Cardiac muscle cell (in vitro differentiated cells and primary cell): ENCODE results near the gene HSF5. TPM values are rescaled to one million over a fixed set of nuclear protein-coding genes. Genes with fewer than 3 reads are reported as not detected.

Experiments
- DNase-seq, 2 donors: peaks; one replicate each; pipeline versions ENCODE4 v3.0.0 to v3.0.0-alpha.2; 2010 to 2017; ENCODE audit warnings: low read depth in 1 of 2, low spot score in 1 of 2
- H3K27ac ChIP-seq: fragments of 200-600 bp; sonication (generic); 2 replicates; pipeline ENCODE4 v1.5.1; 2016
- H3K27me3 ChIP-seq: fragments of 200-600 bp; sonication (generic); 2 replicates; pipeline ENCODE4 v1.6.0; 2016; ENCODE audit warnings: control low read depth
- H3K36me3 ChIP-seq: fragments of 200-600 bp; sonication (generic); 2 replicates; pipeline ENCODE4 v1.5.1; 2016; ENCODE audit warnings: control low read depth
- H3K4me1 ChIP-seq: fragments of 200-600 bp; sonication (generic); 2 replicates; pipeline ENCODE4 v1.8.1; 2017; ENCODE audit warnings: low read depth, mild to moderate bottlenecking, mixed run types
- H3K4me3 ChIP-seq: fragments of 200-600 bp; sonication (generic); 2 replicates; pipeline ENCODE4 v1.5.1; 2016; ENCODE audit warnings: mild to moderate bottlenecking
- H3K9me3 ChIP-seq: fragments of 200-600 bp; sonication (generic); 2 replicates; pipeline ENCODE4 v1.5.1; 2017; ENCODE audit warnings: low read depth, mild to moderate bottlenecking, control low read depth
- CTCF ChIP-seq: IDR thresholded peaks from 2 replicates; pipeline ENCODE4 v1.5.1; 2012; ENCODE audit warnings: low read depth, mild to moderate bottlenecking, low read length
- polyA plus RNA-seq: library from polyadenylated mRNA; unstranded; fragments of >200 nt; fragmentation: Nextera tagmentation; extraction: Ambion mirVana; gene quantifications from 2 replicates; pipeline ENCODE4 v1.2.1, GENCODE V29; 2016
- total RNA-seq: library from RNA; depleted of rRNA; stranded (reverse); fragments of >200 nt; gene quantifications from 2 replicates; pipeline ENCODE4 v1.2.3, GENCODE V29; 2016

HSF5 gene
- total and polyA plus RNA-seq, 2 experiments from 2014 or later: 0.03 TPM; not detected in 1

DNA sequence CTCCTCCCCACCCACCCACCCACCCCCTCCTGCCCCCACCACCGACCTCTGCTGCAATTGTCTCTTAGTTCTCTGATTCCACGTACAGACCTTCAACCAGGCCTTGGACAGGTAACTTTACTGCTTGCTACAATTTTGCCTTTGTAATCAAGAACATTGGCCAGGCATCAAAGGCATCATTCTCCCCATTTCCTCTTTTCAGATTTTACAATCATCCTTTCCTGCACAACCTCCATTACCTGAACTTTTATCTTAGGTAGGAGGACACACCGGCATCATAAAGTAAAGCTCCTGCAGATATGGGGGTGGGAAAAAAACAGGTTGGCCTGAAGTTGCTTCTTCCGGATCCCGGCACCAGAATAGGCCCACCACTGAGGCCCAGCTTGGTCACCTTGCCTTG, 110.5 kb downstream of the HSF5 start:
- no peaks in the 10 kb centered on the region for H3K4me1 ChIP-seq
- H3K27ac ChIP-seq: no peak overlapping the region
- no peaks in the 10 kb centered on the region for H3K27me3 ChIP-seq
- TF ChIP-seq CTCF: no peak
- no peak for DNase-seq
- no peaks in the 10 kb centered on the region for H3K9me3 ChIP-seq
- no peak overlapping the region for H3K4me3 ChIP-seq
- H3K36me3 ChIP-seq: no peaks in the 10 kb centered on the region

DNA sequence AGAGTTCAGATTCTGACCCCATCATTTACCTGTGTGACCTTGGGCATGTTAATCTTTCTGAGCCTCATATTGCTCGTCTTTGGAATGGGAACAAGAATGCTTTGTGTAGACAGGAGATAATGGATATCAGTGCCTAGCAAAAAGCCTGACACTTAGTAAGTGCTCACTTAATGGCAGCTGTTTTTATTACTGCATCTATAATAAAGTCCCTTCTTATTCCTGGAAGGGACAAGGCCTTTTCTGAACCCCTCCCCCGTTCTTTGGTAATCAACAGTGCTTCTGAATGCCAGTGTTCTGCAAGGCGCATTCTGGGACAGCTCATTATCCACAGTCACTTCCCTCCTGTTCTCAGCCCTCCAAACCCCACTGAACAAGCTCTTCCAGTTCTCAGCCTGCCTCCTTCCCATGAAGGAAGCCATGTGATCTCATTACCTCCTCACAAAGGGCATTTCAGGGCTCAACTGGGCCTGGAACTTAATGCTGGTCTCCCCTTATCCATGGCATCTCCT, 111.1 kb downstream of the HSF5 start:
- no peaks in the 10 kb centered on the region for H3K27me3 ChIP-seq
- H3K9me3 ChIP-seq: no peaks in the 10 kb centered on the region
- no peaks in the 10 kb centered on the region for H3K36me3 ChIP-seq
- no peak overlapping the region for H3K27ac ChIP-seq
- TF ChIP-seq CTCF: no peak
- no peaks in the 10 kb centered on the region for H3K4me1 ChIP-seq
- no peak overlapping the region for H3K4me3 ChIP-seq
- DNase-seq: no peak

GRCh38 chr17:58376472-58377000, 111.7 kb downstream of the HSF5 start:
- Histone ChIP-seq H3K36me3 (no peaks in the 10 kb centered on the region), H3K27me3 (no peaks in the 10 kb centered on the region), H3K27ac (no peak overlapping the region), H3K9me3 (no peaks in the 10 kb centered on the region), H3K4me1 (no peaks in the 10 kb centered on the region), H3K4me3 (no peak overlapping the region)
- no peak for DNase-seq
- no peak for TF ChIP-seq CTCF

DNA sequence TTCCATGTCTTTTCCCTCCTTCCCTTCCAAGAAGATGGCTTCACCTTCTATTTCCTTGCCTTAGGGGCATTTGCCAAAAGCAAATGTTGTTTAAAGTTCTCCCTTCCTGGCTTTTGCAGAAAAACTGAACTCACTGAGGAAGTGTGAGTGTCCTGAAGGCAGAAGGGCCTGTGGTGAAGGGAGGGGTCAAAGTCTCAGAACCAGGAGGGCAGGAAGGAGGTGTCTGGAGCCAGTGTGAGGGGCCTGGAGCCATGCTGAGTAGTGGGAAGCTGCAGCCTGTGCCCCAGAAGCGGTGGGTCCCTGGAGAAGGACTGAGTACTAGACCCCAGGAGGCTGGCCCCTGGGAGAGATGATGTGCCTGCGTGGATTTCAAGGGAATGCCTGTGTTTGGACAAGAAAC, 112.4 kb downstream of the HSF5 start:
- Histone ChIP-seq H3K4me1 (no peaks in the 10 kb centered on the region), H3K27me3 (no peaks in the 10 kb centered on the region), H3K36me3 (no peaks in the 10 kb centered on the region), H3K27ac (no peak overlapping the region), H3K9me3 (no peaks in the 10 kb centered on the region), H3K4me3 (no peak overlapping the region)
- DNase-seq: no peak
- TF ChIP-seq CTCF: no peak

GRCh38 chr17:58375256-58375655, 113.0 kb downstream of the HSF5 start:
- Histone ChIP-seq H3K36me3 (no peaks in the 10 kb centered on the region), H3K27ac (no peak overlapping the region), H3K4me3 (no peak overlapping the region), H3K27me3 (no peaks in the 10 kb centered on the region), H3K9me3 (no peaks in the 10 kb centered on the region), H3K4me1 (no peaks in the 10 kb centered on the region)
- no peak for DNase-seq
- TF ChIP-seq CTCF: no peak

DNA sequence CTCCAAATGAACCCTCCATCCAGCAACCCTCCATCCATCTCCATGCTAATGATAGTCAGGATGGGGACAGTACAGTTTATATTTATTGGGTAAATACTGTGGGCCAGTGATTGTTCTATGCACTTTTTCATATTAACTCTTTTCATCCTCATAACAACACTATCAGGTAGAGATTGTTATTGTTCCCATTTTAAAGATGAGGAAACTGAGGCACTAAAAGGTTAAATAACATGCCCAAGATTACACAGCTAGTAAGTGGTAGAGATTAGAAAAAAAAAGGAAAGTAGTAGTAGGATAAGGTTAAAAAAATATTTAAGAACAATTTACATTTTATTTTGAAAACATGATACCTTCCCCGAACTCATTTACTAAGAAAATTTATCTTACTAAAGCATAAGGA, 114.3 kb downstream of the HSF5 start:
- Histone ChIP-seq H3K4me1 (no peaks in the 10 kb centered on the region), H3K27ac (no peak overlapping the region), H3K4me3 (no peak overlapping the region), H3K27me3 (no peaks in the 10 kb centered on the region), H3K36me3 (no peaks in the 10 kb centered on the region), H3K9me3 (no peaks in the 10 kb centered on the region)
- TF ChIP-seq CTCF: no peak
- DNase-seq: no peak
